Stimulated activated CD4-positive, alpha-beta T cell treated with anti-CD3 and anti-CD28 coated beads, Interleukin-1b, Interleukin-23, amount 100 ng/mL, for 1 hour (primary cell): ENCODE data around the gene ARHGAP21.
"Not testable (repeated sequence)": the region's sequence is repeated elsewhere in the genome, so short reads cannot be mapped to it uniquely, and the experiment has no call there.

ENCODE experiments used
- DNase-seq, 2 donors: peaks; one replicate each; pipeline ENCODE4 v3.0.0-alpha.2; 2020; ENCODE audit warnings: low read depth in 2 of 2

ARHGAP21 gene

DNA sequence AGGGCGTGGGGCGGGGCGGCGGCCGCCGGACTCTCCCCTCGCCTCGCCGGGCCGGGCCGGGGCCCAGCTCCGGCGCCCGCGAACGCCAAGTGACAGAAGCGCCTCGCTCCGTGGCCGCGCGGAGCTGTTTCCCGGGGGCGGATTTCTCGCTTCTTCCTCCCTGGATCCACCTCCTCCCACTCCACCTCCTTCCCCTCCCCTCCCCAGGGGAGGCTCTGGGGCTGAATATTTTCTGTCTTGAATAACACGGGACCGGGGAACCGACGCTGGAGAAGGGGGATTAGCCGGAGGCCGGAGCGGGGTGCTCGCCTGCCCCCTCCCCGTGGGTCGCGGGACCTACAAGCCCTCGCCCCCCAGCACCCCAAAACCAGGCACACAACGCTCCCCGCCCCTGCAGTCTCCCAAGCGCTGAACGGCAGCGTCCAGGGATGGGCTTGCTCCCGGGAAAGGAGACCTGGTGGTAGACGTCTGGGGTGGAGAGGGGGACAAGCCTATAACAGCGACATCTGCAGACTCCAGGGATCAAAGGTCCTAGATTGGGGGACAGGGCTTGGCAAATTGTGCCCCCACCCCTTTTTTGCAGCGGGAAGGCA, at the start of gene ARHGAP21:
Gene ARHGAP21 (minus strand): TSS at position 100 of the 593 bp plus-strand sequence. CDS start 1,988 bp downstream, outside the sequence.
- peak in 1 of 2 donors; percentile 13 for DNase-seq

DNA sequence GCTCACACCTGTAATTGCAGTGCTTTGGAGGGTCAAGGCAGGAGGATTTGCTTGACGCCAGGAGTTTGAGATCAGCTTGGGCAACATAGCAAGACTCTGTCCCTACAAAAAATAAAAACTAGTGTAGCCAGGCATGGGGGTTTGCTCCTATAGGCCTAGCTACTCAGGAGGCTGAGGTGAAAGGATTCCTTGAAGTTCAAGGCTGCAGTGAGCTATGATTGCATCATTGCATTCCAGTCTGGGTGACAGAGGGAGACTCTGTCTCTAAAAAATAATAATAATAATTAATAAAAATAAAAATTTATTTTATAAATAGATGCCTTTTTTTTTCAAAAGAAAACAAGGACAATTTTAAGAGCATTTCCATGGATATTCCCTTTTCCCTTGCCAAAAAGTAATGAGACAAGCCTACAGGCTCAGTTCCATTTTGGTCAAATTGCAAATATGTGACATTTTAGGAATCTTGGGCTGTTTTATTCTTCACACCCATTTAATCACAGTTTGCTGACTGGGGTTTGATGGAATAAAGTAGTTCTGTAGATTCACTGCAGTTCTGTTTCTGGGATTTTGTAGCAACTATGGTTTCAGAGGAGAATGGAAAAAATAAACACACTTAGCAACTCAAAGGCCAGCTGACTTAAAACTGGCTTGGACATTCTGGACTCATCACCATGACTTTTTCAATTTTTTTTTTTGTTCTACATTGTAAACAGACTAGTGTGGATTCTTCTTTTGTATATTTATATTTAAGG, 48.4 kb upstream of the ARHGAP21 start:
- DNase-seq: no peak

- not testable (repeated sequence) for DNase-seq
These were observed 41.3 kb upstream of the ARHGAP21 start for GRCh38 chr10:24764991-24765390.

DNA sequence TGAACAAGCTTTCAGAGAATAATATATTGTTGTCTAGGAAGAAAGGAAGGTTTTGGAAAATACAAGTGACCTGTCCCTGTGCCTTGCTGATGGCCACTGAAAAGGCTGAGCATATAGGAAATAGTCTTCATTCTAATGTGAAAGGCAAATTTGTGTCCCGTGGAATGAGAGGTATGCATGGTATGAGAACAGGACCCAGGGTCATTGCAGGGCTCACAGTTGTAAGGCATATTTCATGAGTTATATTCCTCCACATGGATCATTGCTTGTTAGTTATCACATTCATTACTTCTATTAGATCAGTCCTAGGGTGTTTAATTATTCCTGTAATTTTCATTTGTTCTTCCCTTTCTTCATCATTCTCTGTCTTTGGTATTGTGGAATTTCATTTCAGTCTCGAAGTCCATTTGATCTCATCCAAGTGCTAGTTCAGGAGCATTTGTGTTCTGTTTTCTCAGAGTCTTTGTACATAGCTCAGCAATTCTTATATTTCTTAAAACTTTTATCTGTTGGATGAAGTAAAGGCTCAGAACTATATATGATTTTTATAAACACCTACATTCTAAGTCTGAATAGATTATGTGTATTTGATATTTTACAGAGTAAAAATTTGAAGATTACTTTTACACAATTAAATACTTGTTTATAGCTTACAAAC, 39.4 kb upstream of the ARHGAP21 start:
- DNase-seq: no peak

DNA sequence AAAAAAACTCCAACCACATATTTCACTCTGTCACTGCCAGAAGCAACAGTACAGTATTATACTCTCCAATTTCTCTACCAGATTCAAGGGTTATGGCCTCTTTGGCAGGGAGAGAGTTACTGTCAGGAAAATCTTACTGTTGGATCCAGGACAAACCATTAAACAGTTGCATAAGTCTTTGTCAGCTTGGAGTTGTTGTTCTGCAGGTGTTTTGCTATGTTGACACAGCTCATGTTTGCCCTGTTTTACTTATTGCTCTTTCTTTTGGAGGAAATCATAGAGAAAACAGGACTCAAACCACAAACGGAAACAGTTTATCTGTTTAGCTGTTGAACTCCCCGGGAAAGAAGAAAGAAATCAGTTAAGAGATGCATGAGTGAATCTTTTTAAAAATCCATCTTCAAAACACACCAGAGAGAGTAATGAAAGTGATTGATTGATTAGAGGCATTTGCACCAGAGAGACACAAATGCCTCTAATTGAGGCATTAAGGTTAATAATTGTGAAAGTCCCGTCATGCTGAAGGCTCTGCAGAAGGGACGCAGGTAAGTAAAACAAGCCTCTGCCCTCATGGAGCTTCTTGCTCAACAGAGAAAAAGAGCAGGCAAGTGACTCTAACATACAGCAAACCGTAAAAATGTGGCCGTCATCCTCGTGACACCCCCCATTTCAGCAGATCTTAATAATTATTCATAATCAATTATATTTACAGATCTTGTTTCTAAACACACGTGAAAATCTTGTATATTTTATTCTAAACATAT, 38.7 kb upstream of the ARHGAP21 start:
- no peak for DNase-seq

GRCh38 chr10:24759672-24760071, 36.0 kb upstream of the ARHGAP21 start:
- no peak for DNase-seq

DNA sequence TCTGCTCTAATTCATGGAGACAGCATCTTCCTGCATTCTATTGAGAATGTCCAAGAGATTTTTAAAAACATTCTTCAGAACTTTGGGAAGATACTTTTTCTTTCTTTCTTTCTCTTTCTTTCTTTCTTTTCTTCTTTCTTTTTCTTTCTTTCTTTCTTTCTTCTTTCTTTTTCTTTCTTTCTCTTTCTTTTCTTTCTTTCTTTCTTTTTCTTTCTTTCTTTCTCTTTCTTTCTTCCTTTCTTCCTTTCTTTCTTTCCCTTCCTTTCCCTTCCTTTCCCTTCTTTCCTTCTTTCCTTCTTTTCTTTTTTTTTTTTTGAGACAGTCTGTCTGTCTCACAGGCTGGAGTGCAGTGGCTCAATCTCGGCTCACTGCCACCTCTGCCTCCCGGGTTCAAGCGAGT, 34.6 kb upstream of the ARHGAP21 start:
- DNase-seq: not testable (repeated sequence)

GRCh38 chr10:24756283-24756682, 32.6 kb upstream of the ARHGAP21 start:
- no peak for DNase-seq

- no peak for DNase-seq
These were observed 28.0 kb upstream of the ARHGAP21 start for GRCh38 chr10:24751716-24752115.

DNA sequence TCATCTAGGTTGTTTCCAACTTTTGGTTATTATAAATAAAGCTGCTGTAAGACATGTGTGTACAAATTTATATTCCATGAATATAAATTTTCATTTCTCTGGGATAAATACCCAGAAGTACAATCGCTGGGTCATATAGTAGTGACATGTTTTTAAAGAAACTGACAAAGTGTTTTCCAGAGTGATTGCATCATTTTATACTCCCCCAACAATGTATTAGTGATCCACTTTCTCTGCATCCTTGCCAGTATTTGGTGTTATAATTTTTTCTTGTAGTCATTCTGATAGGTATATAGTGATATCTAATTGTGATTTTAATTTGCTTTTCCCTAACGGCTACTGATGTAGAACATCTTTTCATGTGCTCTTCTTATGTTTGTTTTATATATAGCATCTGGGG, 27.0 kb upstream of the ARHGAP21 start:
- DNase-seq: no peak

DNA sequence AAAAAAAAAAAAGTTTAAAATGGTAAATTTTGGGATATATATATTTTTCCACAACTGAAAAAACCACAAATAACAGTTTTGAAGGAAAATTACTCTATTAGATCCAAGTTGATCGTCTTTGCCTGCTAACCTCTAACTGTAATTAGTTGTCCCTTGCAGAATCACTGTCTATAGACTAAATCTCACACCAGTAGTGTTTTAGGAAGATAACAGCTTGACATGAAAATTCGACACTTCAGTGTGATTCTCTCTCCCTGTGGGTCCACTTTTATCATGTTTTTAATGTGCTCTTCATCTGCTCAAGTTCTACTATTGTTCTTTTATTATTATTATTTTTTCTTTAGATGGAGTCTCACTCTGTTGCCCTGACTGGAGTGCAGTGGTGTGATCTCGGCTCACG, 24.5 kb upstream of the ARHGAP21 start:
- no peak for DNase-seq

GRCh38 chr10:24744946-24745345, 21.3 kb upstream of the ARHGAP21 start:
- DNase-seq: no peak

GRCh38 chr10:24740714-24741113, 17.0 kb upstream of the ARHGAP21 start:
- DNase-seq: no peak

DNA sequence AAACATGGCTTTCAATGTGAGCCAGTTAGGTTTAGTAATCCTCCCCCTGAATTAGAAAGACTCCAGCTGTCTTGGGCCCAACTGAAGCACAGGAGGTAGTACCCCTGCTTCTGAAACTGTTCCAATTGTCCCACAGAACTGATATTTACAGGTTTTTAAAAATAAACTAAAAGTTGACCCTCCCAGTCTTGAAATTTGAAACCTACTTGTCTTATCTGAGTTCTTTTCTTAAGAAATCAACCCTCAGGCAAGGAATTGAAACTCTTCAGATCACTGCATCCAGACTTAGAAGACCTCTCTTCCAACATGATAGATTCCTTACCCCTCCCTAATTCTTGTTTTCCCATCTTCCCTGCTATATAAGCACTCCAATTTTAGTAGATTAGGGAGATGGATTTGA, 13.3 kb upstream of the ARHGAP21 start:
- no peak for DNase-seq

GRCh38 chr10:24731942-24732341, 8.3 kb upstream of the ARHGAP21 start:
- no peak for DNase-seq

DNA sequence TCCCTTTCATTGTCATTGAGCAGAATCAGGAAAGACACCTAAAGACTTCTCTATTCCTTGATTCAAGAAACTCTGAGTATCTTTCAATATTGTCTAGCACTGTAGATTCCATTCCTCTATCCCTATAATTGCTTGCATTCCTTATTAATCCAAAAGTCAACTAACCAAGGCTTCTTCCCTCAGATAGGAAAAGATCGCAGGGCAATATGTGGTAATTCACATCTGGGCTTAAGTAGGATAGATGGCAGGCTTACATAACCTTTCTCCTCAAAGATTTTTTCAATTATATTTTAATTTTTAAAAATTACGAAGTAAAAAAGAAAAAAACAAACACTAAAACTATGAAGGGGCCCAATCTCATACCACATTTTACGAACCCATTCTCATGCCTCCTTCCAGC, 7.1 kb upstream of the ARHGAP21 start:
- no peak for DNase-seq

GRCh38 chr10:24727786-24728185, 4.1 kb upstream of the ARHGAP21 start:
- DNase-seq: no peak

GRCh38 chr10:24726626-24727025, 2.9 kb upstream of the ARHGAP21 start:
- DNase-seq: no peak

DNA sequence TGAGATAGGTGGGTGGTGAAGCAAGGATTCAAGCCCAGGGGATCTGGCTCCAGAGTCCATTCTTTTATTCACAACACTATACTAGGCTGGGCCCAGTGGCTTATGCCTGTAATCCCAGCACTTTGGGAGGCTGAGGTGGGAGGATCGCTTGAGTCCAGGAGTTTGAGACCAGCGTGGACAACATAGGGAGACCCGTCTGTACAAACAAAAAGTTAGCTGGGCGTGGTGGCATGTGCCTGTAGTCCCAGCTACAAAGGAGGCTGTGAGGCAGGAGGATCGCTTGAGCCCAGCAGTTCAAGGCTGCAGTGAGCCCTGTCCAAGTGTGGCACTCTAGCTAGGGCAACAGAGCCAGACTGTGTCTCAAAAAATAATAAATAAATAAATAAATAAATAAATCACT, 2.3 kb upstream of the ARHGAP21 start:
- not testable (repeated sequence) for DNase-seq

GRCh38 chr10:24724381-24725228, 918 bp upstream of the ARHGAP21 start:
- DNase-seq: peak; percentile 86 to 92

GRCh38 chr10:24723386-24723787, 300 bp downstream of the ARHGAP21 start:
- DNase-seq: no peak
